GM10248 (cell line): Measurements from ENCODE around the gene DYRK4.
A peak's percentile ranks its signal among the peaks of the same experiment; 100 is the strongest.

Experiments used
- CTCF ChIA-PET: fragments of 300-600 bp; sonication (Branson Sonifier 250); formaldehyde crosslinking; extraction: SDS; loops from one replicate; lab custom pipeline; 2021; ENCODE audit warnings: antibody characterized with exemption; lab: Yijun Ruan, JAX
- POLR2A ChIA-PET: fragments of 350-650 bp; sonication (Branson Sonifier 250); formaldehyde crosslinking; extraction: SDS; loops from one replicate; lab custom pipeline; 2020; ENCODE audit warnings: antibody characterized with exemption; lab: Yijun Ruan, JAX
- DNase-seq: peaks from one replicate; pipeline ENCODE4 v3.0.0; 2012; ENCODE audit errors: extremely low spot score
- TF ChIP-seq, protein P1 (sequence below): IDR thresholded peaks from 2 replicates; pipeline ENCODE4 v1.5.1; 2012; ENCODE audit warnings: mild to moderate bottlenecking, low read depth; ENCODE audit errors: extremely low read depth, missing control alignments, control extremely low read depth

DYRK4 gene

DNA sequence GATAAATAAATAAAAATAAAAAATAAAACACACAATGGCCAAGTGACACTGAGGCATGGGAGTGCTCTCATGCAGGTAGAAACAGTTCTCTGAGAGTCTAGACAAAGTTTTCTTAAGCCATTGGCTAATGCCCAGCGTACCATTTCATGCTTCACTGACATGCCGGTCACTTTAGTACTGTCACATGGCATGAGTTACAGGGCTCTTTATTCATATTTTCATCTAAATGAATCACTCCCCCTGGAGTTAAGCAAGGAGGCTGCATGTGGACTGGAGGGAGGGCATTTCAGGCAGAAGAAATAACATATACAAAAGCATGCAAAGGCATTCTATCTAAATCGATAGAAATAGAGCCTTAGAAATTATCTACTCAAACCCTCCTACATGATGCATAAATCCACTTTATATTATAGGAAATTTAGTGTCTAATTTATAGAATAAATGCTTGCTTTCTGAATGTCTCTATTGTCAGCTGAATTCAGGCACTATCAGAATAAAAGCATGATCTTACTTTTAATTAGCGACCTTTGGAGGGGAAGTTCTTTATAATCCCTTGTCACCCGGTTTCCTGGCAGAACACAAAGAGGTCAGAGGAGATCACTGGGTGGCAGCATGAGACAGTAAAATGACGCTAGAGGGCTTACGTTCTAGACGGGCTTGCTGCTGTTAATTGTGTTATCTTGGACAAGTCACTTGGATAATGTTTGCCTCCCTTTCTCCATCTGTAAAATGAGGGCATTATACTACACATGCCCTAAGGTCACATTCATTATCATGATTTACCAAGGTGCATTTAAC lies 17.5 kb downstream of the DYRK4 start:
- peak; percentile 48 for DNase-seq
- TF ChIP-seq, protein P1, sequence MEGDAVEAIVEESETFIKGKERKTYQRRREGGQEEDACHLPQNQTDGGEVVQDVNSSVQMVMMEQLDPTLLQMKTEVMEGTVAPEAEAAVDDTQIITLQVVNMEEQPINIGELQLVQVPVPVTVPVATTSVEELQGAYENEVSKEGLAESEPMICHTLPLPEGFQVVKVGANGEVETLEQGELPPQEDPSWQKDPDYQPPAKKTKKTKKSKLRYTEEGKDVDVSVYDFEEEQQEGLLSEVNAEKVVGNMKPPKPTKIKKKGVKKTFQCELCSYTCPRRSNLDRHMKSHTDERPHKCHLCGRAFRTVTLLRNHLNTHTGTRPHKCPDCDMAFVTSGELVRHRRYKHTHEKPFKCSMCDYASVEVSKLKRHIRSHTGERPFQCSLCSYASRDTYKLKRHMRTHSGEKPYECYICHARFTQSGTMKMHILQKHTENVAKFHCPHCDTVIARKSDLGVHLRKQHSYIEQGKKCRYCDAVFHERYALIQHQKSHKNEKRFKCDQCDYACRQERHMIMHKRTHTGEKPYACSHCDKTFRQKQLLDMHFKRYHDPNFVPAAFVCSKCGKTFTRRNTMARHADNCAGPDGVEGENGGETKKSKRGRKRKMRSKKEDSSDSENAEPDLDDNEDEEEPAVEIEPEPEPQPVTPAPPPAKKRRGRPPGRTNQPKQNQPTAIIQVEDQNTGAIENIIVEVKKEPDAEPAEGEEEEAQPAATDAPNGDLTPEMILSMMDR = peak; percentile 40
- ChIA-PET CTCF (interaction anchor here (0.9 to 2.3 kb wide), 6 partner anchors 11 to 180 kb away, joined by 4 to 8 read pairs (median 6); no protein-coding TSS in a partner anchor), POLR2A (no interaction called here)

DNA sequence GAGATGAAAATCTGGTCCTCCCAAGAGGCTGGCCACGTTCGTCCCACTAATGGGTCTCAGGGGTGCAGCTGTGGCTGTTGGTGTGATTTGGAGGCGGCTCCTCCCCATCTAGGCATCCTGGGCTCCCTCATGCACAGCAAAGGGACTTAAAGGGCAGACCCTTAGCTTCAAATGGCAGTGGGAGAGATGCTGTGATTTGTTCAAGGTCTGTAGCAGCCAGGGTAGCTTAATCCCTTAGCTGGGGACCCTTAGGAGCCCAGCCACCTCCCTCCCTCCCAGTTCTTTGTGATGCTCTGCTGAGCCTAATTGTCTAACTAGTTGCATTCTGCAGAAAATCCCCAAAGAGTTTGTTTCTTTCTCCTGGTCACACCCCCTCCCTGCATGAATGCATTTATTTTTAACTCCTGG lies 18.3 kb downstream of the DYRK4 start:
- TF ChIP-seq, protein P1 = no peak
- DNase-seq = no peak
- POLR2A ChIA-PET = no interaction called here
- CTCF ChIA-PET = interaction anchor here (1.0 to 2.3 kb wide), 7 partner anchors 10 to 179 kb away, joined by 3 to 8 read pairs (median 6); no protein-coding TSS in a partner anchor

DNA sequence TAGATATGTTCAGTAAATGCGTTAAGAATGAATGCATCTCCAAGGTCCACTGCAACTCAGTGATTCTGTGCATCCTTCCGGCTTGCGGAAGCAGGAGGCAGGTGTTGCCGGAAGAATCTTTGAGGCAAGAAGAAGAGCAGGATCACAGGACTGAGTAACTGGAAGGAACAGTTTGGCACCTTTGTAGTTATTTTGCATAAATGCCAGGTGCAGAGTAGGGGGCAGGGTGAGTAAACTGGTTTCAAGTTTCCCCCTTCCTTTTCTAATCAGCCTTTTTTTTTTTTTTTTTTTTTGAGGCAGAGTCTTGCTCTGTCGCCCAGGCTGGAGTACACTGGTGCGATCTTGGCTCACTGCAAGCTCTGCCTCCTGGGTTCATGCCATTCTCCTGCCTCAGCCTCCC lies 22.3 kb downstream of the DYRK4 start:
- ChIA-PET CTCF (interaction anchor here (1.1 kb wide), 1 partner anchor 20 kb away, joined by 3 read pairs; no protein-coding TSS in a partner anchor), POLR2A (no interaction called here)
- TF ChIP-seq, protein P1 = no peak
- DNase-seq = no peak

DNA sequence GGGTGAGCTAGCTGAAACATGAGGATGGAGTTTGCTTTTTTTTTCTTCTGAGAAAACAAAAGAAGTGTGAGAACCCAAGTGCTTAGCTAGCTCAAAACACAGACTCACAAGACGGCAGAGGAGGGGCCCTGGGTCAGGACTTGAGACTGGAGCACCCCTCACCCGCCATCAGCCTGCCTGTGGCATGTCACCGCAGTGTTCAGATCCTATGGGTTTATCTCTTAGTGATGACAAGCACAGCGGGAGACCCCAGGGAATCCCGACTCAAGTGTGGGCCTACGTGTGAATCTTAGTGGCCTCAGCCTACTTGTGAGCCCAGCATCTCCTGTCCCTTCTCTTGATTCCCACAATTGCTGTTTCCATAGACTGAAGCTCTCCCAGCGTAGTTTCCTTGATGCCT lies 22.9 kb downstream of the DYRK4 start:
- ChIA-PET POLR2A (no interaction called here), CTCF (interaction anchor here (1.2 kb wide), 1 partner anchor 10 kb away, joined by 3 read pairs; no protein-coding TSS in a partner anchor)
- TF ChIP-seq, protein P1 = no peak
- no peak for DNase-seq

DNA sequence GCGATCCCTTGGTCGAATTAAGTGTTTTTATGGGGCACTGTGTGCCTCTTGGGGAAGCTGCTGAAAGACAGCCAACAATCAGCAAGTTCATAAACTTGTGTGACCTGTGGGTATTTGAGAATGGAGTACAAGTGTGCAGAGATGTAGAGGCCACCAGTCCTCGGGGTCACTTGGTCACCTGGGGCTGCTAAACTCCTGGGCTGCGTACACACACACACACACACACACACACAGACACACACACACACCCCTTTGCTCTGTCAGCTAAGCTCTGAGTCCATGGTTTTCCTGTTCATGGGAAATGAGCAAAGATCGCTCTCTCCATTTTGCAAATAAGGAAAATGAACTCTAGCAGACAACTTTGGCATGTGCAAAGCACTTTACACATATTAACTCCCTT lies 24.5 kb downstream of the DYRK4 start:
- POLR2A ChIA-PET = no interaction called here
- DNase-seq = no peak
- TF ChIP-seq, protein P1 = no peak
- CTCF ChIA-PET = interaction anchor here (1.0 to 1.8 kb wide), 4 partner anchors 12 to 171 kb away, joined by 3 to 6 read pairs (median 4); no protein-coding TSS in a partner anchor

DNA sequence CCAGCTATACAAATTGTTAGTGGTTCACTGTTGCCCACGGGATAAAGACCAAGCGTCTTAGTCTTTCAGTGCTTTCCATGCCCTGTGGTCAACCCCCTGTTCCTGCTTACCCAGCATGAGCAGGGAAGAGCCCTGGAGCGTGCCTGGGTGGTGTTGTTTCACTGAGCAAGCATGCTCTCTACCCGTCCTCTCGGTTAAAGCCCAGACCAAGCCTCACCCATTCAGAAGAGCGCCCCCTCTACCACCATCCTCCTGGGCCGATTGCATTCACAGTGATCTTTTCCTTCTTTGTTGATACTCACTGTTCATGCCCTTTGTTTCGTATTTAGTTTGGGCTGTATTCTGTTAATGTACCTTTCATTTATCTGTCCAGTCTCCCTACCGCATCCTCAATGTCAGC lies 25.1 kb downstream of the DYRK4 start:
- TF ChIP-seq, protein P1 = no peak
- POLR2A ChIA-PET = no interaction called here
- DNase-seq = no peak
- CTCF ChIA-PET = interaction anchor here (1.0 to 9.8 kb wide), 5 partner anchors 10 to 18 kb away, joined by 3 to 96 read pairs (median 4); no protein-coding TSS in a partner anchor
